CD4-positive, alpha-beta T cell treated with Interleukin-17A for 4 hours (primary cell): Measurements from ENCODE around the gene TFEB.

Source experiments
- DNase-seq: peaks from one replicate; pipeline ENCODE4 v3.0.0-alpha.2; 2020; ENCODE audit warnings: mixed read lengths

Gene TFEB

GRCh38 chr6:41687501-41688175 is 47.8 kb downstream of the TFEB start:
- no peak for DNase-seq

GRCh38 chr6:41685641-41686380 is 49.6 kb downstream of the TFEB start:
- no peak for DNase-seq

DNA sequence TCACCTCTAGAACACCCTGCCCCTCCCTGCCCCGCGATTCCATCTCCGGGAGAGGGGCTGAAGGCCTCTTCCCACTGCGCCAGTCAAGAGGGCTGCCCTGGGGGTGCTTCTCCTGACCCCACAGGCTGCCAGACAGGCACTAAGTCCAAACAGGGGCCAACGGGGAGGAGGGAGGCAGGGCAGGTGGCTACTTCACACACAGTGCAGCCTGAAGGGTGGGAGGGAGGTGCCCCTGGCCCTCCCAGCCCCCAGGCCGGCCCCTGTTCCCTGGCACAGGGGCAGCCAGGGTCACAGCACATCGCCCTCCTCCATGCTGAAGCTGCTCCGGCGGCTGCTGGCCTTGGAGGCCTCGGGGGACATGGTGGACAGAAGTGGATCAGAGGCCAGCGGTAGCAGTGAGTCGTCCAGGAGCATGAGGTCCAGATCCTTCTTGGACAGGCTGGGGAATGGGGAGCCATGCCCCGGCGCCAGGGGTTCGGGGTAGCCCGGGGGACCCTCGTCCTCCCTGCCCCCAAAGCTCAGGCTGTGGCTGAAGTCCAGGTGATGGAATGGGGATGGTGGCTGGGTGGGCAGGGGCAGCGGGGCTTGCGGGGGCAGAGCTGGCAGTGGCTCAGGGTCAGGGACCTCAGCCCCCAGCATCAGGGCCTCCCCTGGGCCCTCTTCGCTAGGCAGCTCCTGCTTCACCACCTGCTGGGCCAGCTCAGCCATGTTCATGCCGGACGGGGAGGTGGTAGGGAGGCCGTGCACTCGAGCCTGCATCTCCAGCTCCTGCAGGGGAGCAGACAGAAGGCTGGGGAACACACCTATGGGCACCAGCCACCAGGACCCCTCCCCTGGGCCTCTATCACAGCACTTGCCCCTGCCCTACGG is 50.9 kb downstream of the TFEB start:
- no peak for DNase-seq

GRCh38 chr6:41683523-41684310 is 51.7 kb downstream of the TFEB start:
- DNase-seq: peak; percentile 87

- DNase-seq: no peak
Observed at GRCh38 chr6:41683273-41683522, 52.2 kb downstream of the TFEB start.

GRCh38 chr6:41682497-41683272 is 52.7 kb downstream of the TFEB start:
- DNase-seq: no peak

GRCh38 chr6:41682056-41682477 is 53.3 kb downstream of the TFEB start:
- DNase-seq: peak; percentile 77

DNA sequence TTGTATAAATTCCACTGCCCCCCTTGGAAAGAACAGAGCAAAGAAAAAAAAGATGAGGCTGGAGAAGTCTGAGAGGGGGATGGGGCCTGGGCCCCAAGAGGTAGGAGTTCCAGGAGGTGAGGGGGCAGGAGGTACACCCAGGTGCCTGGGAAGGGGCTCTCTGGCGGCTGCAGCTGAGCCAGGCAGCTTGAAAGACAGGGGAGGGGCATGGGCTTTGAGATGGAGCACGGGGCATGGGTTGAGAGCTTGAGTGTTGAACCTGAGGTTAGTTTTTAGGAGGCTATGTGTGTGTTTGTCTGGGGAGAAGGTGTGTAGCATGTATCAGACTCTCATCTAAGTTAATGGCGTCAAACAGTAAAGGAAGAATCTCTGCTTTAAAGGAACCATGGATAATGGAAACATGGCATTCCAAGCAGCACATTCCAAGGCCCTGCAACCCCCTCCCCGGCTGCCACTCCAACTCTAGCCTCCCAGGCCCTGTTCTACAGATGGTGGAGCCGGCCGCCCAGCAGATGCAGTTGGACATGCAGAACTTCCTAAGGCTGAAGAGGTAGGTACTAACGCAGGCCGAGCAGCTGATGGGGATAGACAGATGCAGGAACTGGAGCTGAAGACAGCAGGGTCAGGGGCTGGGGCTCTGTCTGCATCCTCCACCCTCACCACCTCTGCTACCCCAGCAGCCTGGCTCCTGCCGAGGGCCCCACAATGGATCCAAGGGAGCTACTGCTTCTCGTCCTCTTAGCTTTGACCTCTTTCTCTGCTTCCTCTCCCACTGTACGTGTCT is 55.0 kb downstream of the TFEB start:
- DNase-seq: no peak

DNA sequence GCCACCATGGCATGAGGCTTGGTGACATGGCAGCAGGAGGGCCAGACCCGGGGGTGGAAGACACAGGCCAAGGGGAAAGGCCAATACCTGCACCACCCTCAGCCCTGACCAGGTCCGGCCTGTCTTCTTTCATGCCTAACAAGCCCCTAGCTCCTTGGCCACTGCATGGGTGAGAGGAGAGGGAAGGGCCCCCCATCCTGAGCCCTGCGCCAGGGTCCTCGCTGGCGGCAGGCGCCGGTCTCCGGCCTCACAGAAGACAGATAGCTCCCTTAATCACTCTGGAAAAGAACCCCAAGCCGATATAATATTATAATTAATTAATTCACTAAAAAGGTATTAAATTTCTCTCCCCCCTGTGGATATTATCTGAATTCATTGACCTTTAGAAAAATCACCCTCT is 55.7 kb downstream of the TFEB start:
- no peak for DNase-seq

GRCh38 chr6:41678511-41679084 is 56.8 kb downstream of the TFEB start:
- DNase-seq: no peak

- DNase-seq: no peak
Observed at GRCh38 chr6:41677124-41677921, 58.1 kb downstream of the TFEB start.

GRCh38 chr6:41676431-41676830 is 59.0 kb downstream of the TFEB start:
- DNase-seq: no peak

- no peak for DNase-seq
Observed at GRCh38 chr6:41675992-41676391, 59.4 kb downstream of the TFEB start.

DNA sequence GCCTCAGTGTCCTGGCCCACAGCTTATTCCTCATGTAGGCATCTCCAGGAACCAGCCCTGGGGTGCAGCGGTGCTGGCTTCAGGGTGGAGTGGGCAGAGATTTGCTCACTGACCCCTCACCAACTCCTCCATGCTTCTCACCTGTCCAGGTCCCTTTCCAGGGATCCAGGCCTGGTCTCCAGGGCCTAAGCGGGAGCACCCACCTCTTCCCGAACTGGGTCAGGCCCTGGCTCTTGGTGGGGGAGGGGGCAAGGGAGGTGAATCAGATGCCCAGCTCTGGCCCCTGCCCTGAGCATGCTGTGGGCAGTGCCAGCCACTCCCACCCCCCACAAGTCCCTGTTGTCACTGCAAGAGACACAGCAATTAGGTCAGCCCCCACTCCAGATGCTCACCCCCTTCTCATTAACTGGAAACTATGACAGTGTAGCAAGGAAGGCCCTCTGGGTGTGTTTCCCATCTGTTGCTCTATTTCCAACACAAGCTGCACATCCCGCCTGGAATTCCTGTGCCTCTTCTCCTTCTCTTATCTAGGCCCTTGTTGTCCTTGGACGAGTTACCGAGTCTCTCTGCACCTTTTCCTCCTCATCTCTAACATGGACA is 60.1 kb downstream of the TFEB start:
- DNase-seq: no peak

- DNase-seq: no peak
Observed at GRCh38 chr6:41674231-41675000, 61.0 kb downstream of the TFEB start.

GRCh38 chr6:41673704-41674000 is 61.8 kb downstream of the TFEB start:
- no peak for DNase-seq

GRCh38 chr6:41672816-41673703 is 62.3 kb downstream of the TFEB start:
- no peak for DNase-seq

DNA sequence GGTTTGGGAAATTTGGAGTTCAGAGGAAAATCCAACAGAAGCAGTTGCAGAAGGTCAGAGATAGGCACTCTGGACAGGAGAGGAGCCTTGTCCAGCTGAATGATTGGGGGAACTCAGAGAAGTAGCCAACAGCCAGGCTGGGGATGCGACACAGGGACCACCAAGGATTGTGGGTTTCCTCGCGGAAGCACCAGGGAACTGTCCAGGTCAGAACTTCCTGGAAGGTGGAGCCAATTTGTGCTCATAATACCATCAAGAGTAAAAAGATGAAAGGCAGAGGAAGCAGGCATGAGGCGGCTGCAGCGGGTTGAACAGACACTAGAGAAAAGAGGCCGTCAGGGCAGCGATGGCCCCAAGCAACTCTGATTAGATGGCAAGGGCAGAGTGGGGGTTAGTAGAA is 63.4 kb downstream of the TFEB start:
- no peak for DNase-seq
